Mammary epithelial cell (primary cell): Measurements from ENCODE around the gene CALHM1.

Experiments
- CTCF ChIP-seq, 2 donors: IDR thresholded peaks in 1 of 2; conservative IDR thresholded peaks in 1 of 2; 2 replicates each; pipeline ENCODE4 v1.5.1; 2011 to 2012; ENCODE audit warnings: inconsistent platforms in 2 of 2, low read length in 2 of 2, mild to moderate bottlenecking in 2 of 2, control low read depth in 1 of 2, low read depth in 1 of 2; ENCODE audit not compliant: insufficient read depth in 1 of 2; ENCODE audit errors: extremely low read depth in 1 of 2
- EZH2 ChIP-seq: IDR thresholded peaks from 2 replicates; pipeline ENCODE4 v1.6.1; 2012; ENCODE audit warnings: low read length, inconsistent platforms, borderline replicate concordance

GRCh38 chr10:103472005-103472404, 13.3 kb upstream of the CALHM1 start:
- TF ChIP-seq CTCF (conservative IDR thresholded peaks at IDR 0.05 in 1 of 2, IDR thresholded peaks at IDR 0.05 in 1 of 2; ENCODE audit: extremely low read depth in 1 of 2, insufficient read depth in 1 of 2, low read depth in 1 of 2, low read length in 2 of 2) (no peak), EZH2 (no peak)
